Hematopoietic multipotent progenitor cell treated with erythropoietin and hydrocortisone succinate and interleukin-3 and kit ligand, for 6 days (in vitro differentiated cells): ENCODE results near the gene AURKA.
A peak's percentile ranks its signal among the peaks of the same experiment; 100 is the strongest.
"Not testable (repeated sequence)": the region's sequence is repeated elsewhere in the genome, so short reads cannot be mapped to it uniquely, and the experiment has no call there.

Source experiments
- DNase-seq: peaks from one replicate; pipeline ENCODE4 v3.0.0-alpha.2; 2015

AURKA gene

GRCh38 chr20:56353356-56353755 is 38.7 kb downstream of the AURKA start:
- no peak for DNase-seq

GRCh38 chr20:56352345-56353055 is 39.5 kb downstream of the AURKA start:
- no peak for DNase-seq

GRCh38 chr20:56350842-56351241 is 41.2 kb downstream of the AURKA start:
- no peak for DNase-seq

GRCh38 chr20:56348746-56349145 is 43.3 kb downstream of the AURKA start:
- DNase-seq, result no peak

GRCh38 chr20:56348305-56348693 is 43.7 kb downstream of the AURKA start:
- no peak for DNase-seq

- DNase-seq, result no peak
Measured at GRCh38 chr20:56347628-56348304, 44.2 kb downstream of the AURKA start.

- no peak for DNase-seq
Measured at GRCh38 chr20:56345911-56346310, 46.1 kb downstream of the AURKA start.

GRCh38 chr20:56343861-56344381 is 48.1 kb downstream of the AURKA start:
- peak; percentile 75 for DNase-seq

- no peak for DNase-seq
Measured at GRCh38 chr20:56342783-56343182, 49.2 kb downstream of the AURKA start.

- not testable (repeated sequence) for DNase-seq
Measured at GRCh38 chr20:56336709-56337108, 55.3 kb downstream of the AURKA start.

GRCh38 chr20:56328861-56329260 is 63.2 kb downstream of the AURKA start:
- DNase-seq, result peak; percentile 47

- no peak for DNase-seq
Measured at GRCh38 chr20:56324806-56325205, 67.2 kb downstream of the AURKA start.

- DNase-seq, result no peak
Measured at GRCh38 chr20:56323656-56324055, 68.4 kb downstream of the AURKA start.

GRCh38 chr20:56323206-56323605 is 68.8 kb downstream of the AURKA start:
- no peak for DNase-seq

GRCh38 chr20:56322681-56323080 is 69.3 kb downstream of the AURKA start:
- DNase-seq, result no peak
